Left cardiac atrium (tissue), 4 donors: Measurements from ENCODE around the gene KRABD2.
"Not testable (repeated sequence)": the region's sequence is repeated elsewhere in the genome, so short reads cannot be mapped to it uniquely, and the experiment has no call there.

Experiments used
- ATAC-seq, 2 donors: fragments of 200-7000 bp; cut with Tn5 transposase; one replicate each; pipeline ENCODE4 v1.9.1; 2020; ENCODE audit warnings: mild to moderate bottlenecking in 2 of 2, moderate library complexity in 2 of 2
- DNase-seq: peaks from one replicate; pipeline ENCODE4 v3.0.0-alpha.2; 2020
- intact Hi-C, 2 donors: fragments of 100-400 bp; cut with DNase I; formaldehyde crosslinking; loops; one replicate each; pipeline versions ENCODE4 v1.14.1 to v1.15.1; 2022 to 2023
- donor health status: DM: no; HTN: yes; CAD: no.
- donor health status: DM: no; HTN: yes; CAD: no; lungs with severe emphysema.
- donor health status: DM: yes; HTN: yes; CAD: no.
- donor health status: Dilated cardiomyopathy.

Gene KRABD2

GRCh38 chr17:8394497-8394896 lies 18.0 kb upstream of the KRABD2 start:
- DNase-seq, ATAC-seq, intact Hi-C loops: not testable (repeated sequence)

- peak in 1 of 2 donors; percentile 13 for ATAC-seq
- intact Hi-C loops = no loop called here
- no peak for DNase-seq
Observed at GRCh38 chr17:8393470-8394231, 17.1 kb upstream of the KRABD2 start.

- intact Hi-C loops = no loop called here
- ATAC-seq (peak in 1 of 2 donors; percentile 23), DNase-seq (no peak)
Observed at GRCh38 chr17:8392674-8393469, 16.4 kb upstream of the KRABD2 start.

DNA sequence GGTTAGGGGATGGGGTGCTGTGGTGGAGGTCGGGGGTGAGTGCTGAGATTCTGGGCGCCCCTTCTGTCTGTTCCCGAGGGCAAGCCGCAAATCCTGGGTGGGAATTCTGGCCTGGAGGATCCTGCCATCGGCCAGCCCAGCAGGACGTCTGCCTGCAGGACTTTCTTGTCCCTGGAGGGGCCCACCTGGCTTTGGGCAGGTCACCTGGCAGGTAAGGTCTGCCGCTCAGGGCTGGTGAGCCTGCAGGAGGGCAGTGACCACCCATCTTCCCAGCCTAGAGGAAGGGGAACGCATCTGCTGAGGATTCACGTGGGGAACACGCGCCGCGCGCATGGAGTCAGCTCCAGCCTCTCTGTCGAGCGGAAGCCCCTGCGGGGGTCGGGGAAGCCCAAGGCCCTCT lies 15.8 kb upstream of the KRABD2 start:
- intact Hi-C loops = no loop called here
- DNase-seq (no peak), ATAC-seq (peak in 1 of 2 donors; percentile 18)

DNA sequence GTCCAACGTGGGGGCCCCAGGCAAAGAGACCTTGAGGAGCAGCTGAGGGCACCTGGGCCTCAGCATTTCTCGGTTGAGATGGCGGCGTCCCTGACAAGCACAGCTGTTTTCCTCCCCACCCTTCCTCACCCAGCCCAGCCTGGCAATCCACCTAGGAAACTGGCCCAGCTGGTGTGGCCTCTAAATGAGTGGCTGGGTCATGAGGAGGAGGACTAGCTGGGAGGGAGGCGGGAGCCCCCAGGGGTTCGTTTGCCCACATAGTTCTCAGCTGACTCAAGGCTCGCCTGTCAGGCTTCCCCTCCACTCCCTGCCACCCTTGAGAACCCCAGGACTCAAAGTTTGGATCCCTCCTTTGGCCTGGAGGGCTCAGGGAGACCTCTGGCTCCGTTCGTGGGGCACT lies 15.2 kb upstream of the KRABD2 start:
- intact Hi-C loops = no loop called here
- DNase-seq (no peak), ATAC-seq (no peak)

DNA sequence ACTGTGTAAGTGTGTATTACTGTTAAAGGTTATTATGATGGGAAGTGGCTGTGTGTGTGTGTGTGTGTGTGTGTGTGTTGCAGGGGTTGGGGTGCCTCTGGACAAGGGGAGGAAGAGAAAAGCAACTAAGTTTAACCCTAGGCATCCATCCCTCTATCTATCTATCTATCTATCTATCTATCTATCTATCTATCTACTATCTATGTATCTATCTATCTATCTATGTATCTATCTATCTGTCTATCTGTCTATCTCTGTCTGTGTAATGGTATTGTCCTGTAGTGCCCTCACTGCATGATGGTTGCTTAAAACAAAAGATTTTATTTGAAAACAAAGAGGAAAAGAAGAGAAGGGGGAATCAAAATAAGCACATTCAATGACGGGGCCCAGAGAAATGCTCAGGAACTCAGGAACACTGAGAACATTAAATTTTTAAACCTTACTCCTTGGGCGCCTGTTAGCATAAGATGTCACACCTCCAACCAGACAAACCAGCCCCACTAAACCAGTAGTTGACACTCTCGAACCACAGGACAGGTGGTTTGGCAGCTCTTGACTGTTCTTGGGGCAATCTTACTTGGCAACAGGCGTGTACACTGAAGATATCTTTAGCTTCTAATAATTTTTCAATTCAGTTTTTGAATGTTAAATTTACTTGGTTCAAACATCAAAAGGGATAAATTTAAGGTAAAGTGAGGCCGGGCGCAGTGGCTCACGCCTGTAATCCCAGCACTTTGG lies 11.6 kb upstream of the KRABD2 start:
- ATAC-seq (no peak), DNase-seq (no peak)
- intact Hi-C loops = no loop called here

- ATAC-seq (no peak), DNase-seq (no peak)
- intact Hi-C loops = no loop called here
Observed at GRCh38 chr17:8386841-8387240, 10.3 kb upstream of the KRABD2 start.

DNA sequence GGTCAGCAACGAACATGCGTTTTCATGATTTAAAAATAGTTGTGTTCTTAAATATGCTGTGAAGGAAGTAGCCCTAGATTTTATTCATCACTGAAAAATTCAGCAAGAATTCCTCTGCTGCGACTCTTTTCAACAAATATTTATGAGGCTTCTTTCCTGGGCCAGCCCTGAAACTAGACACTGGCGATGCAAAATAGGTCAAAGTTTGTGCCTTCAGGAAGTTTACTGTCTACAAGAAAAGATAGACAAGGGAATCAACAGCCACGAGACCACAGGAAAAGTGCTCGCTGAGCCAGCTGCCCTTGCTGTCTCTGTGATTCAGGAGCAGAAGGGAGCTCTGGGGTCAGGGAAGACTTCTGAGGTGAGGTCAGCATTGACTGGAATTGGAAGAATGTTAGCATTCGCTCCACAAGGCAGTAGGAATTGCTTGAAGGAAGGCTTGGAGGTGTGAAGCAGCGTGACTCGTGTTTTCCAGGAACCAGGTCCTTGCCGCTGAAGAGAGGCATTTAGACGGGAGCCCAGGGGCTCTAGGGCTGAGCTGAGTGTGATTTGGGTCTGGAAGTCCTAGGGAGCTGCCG lies 8.4 kb upstream of the KRABD2 start:
- ATAC-seq = no peak
- intact Hi-C loops = no loop called here
- DNase-seq = no peak

GRCh38 chr17:8383143-8383822 lies 6.8 kb upstream of the KRABD2 start, which contains the start of gene RPL26:
TSS of gene RPL26 (minus strand) at chr17:8383193. CDS start at chr17:8382310, 883 bp downstream.
- DNase-seq = peak; percentile 95
- intact Hi-C loops = no loop called here
- peak; percentile 91 to 94 for ATAC-seq

- intact Hi-C loops = no loop called here
- DNase-seq (no peak), ATAC-seq (peak; percentile 0 to 4)
Observed at GRCh38 chr17:8382880-8383142, 6.3 kb upstream of the KRABD2 start.

GRCh38 chr17:8382052-8382879 lies 5.8 kb upstream of the KRABD2 start:
- intact Hi-C loops = no loop called here
- no peak for ATAC-seq
- no peak for DNase-seq

DNA sequence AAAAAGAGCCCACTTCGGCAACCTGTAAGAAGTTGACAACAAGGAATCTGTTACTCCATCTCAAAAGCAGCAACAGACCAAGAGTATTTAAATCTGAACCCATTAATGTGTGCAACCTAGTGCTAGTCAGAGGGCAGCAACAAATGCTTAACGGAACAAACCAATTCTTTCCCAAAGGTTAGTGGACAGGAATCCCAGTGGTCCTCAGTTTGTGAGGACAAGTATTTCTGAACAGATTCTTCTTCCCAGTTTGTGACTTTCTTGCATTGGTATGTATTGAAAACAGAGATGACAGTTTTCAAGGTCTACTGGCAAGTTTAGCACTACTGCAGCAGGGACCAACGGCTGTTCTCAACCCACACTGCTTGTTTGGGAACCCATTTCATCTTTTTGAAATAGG lies 3.5 kb upstream of the KRABD2 start:
- intact Hi-C loops = no loop called here

DNA sequence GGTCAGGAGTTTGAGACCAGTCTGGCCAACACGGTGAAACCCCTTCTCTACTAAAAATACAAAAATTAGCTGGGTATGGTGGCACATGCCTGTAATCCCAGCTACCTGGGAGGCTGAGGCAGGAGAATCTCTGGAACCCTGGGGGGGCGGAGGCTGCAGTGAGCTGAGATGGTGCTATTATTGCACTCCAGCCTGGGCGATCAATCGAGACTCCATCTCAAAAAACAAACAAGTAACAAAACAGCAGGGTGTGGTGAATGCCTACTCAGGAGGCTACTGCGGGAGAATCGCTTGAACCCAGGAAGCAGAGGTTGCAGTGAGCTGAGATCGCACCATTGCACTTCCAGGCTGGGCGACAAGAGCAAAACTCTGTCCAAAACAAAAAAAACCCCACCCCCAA lies 1.6 kb upstream of the KRABD2 start:
- ATAC-seq, DNase-seq: not testable (repeated sequence)
- intact Hi-C loops = loop anchor here in 1 of 2 donors (5.0 kb wide), 1 partner anchor 66 kb away; the partner anchor contains the start of gene ARHGEF15

More for the DNA sequence above, 3.5 kb upstream of the KRABD2 start:
- ATAC-seq = no peak
- no peak for DNase-seq

- intact Hi-C loops = loop anchor here in 1 of 2 donors (5.0 kb wide), 1 partner anchor 65 kb away; the partner anchor contains the start of gene ARHGEF15
- ATAC-seq (no peak), DNase-seq (no peak)
Observed at GRCh38 chr17:8377422-8377821, 918 bp upstream of the KRABD2 start.

DNA sequence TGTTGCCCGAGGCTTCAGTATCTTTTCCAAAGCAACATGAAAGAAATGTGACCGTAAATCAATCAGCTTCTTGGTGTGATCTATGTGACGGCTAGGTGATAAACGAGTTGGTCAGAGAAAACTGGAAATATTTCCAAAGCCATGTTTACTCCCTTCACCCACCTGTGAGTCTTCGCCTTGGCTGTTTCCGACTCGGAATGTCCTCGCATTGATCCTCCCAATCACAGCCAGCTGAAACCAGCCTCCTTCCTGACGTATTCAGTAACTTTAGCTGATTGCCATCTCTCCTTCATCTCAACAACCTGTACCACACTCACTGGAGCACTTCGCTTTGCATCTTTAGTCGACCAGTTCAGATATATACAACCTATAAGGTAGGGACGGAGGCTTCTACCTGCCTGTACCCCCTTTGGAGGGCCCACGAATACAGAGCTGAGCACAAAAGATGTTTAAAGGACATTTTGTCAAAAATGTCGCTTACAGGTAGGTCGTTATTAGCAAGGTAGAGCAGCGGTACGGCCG lies 705 bp downstream of the KRABD2 start:
- peak; percentile 12 to 13 for ATAC-seq
- no peak for DNase-seq
- intact Hi-C loops = loop anchor here in 1 of 2 donors (5.0 kb wide), 1 partner anchor 63 kb away; the partner anchor contains the start of gene ARHGEF15

- ATAC-seq, intact Hi-C loops, DNase-seq: not testable (repeated sequence)
Observed at GRCh38 chr17:8373856-8374255, 2.6 kb downstream of the KRABD2 start.

DNA sequence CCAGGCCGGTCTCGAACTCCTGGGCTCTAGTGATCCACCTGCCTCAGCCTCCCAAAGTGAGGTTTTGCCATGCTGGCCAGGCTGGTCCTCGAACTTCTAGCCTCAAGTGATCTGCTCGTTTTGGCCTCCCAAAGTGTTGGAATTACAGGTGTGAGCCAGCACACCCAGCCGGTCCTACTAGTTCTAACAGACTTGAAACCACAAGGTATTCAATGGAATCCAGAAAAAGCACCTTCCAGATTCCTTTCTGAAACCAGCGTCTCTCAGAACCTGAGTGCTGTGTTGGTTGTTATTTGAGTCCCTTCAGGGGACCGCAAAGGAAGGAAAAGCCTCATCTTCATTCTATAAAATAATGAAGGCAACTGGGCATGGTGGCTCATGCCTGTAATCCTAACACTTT lies 4.1 kb downstream of the KRABD2 start:
- DNase-seq (no peak), ATAC-seq (no peak)
- intact Hi-C loops = no loop called here

GRCh38 chr17:8371786-8372185 lies 4.7 kb downstream of the KRABD2 start:
- ATAC-seq (no peak), DNase-seq (no peak)
- intact Hi-C loops = no loop called here
